SK-N-SH (cell line): Measurements from ENCODE around the gene PTPRD.

Source experiments
- EP300 ChIP-seq, 2 experiments: IDR thresholded peaks; 2 replicates each; pipeline versions ENCODE4 v1.4.0 to v1.6.1; 2012; ENCODE audit warnings: borderline replicate concordance in 1 of 2, low read depth in 1 of 2, low read length in 1 of 2
- FOXJ3 ChIP-seq: sonication (generic); formaldehyde crosslinking; IDR thresholded peaks from 2 replicates; pipeline ENCODE4 v1.5.1; 2020; ENCODE audit warnings: mild to moderate bottlenecking, missing genetic modification reagents
- GATA2 ChIP-seq: sonication (generic); formaldehyde crosslinking; IDR thresholded peaks from 2 replicates; pipeline ENCODE4 v1.5.0; 2020; ENCODE audit warnings: mild to moderate bottlenecking, missing genetic modification reagents
- MXI1 ChIP-seq: IDR thresholded peaks from 2 replicates; pipeline ENCODE4 v1.6.1; 2012; ENCODE audit warnings: mild to moderate bottlenecking, low read depth, low read length, improper control_type of control experiment
- POLR2AphosphoS5 ChIP-seq: IDR thresholded peaks from 2 replicates; pipeline ENCODE4 v1.6.1; 2012; ENCODE audit warnings: low read depth, low read length
- RCOR1 ChIP-seq: fragments of 150-350 bp; IDR thresholded peaks from 2 replicates; pipeline ENCODE4 v1.6.1; 2017; ENCODE audit warnings: antibody characterized with exemption, low read length
- RFX5 ChIP-seq: IDR thresholded peaks from 2 replicates; pipeline ENCODE4 v1.6.1; 2012; ENCODE audit warnings: mild to moderate bottlenecking, improper control_type of control experiment, low read length
- SIN3A ChIP-seq: IDR thresholded peaks from 2 replicates; pipeline ENCODE4 v1.6.1; 2012; ENCODE audit warnings: low read depth, mild to moderate bottlenecking, low read length, moderate library complexity, borderline replicate concordance
- SMC3 ChIP-seq: IDR thresholded peaks from 2 replicates; pipeline ENCODE4 v1.6.1; 2012; ENCODE audit warnings: low read depth, low read length, improper control_type of control experiment
- TCF12 ChIP-seq: IDR thresholded peaks from 2 replicates; pipeline ENCODE4 v1.4.0; 2012
- TF ChIP-seq, protein P1 (sequence below): fragments of 150-350 bp; IDR thresholded peaks from 2 replicates; pipeline ENCODE4 v1.6.1; 2017; ENCODE audit warnings: antibody characterized with exemption, low read length, low read depth, borderline replicate concordance
- TF ChIP-seq, protein P2 (sequence below): fragments of 200-600 bp; sonication (generic); IDR thresholded peaks from 2 replicates; pipeline ENCODE4 v1.6.1; 2017; ENCODE audit warnings: antibody characterized with exemption, mild to moderate bottlenecking, moderate library complexity
- TF ChIP-seq, protein P3 (sequence below): fragments of 150-350 bp; IDR thresholded peaks from 2 replicates; pipeline ENCODE4 v1.6.1; 2016; ENCODE audit warnings: mild to moderate bottlenecking, low read depth, low read length
- TF ChIP-seq, protein P4 (sequence below): IDR thresholded peaks from 2 replicates; pipeline ENCODE4 v1.4.0; 2012; ENCODE audit warnings: low read depth

DNA sequence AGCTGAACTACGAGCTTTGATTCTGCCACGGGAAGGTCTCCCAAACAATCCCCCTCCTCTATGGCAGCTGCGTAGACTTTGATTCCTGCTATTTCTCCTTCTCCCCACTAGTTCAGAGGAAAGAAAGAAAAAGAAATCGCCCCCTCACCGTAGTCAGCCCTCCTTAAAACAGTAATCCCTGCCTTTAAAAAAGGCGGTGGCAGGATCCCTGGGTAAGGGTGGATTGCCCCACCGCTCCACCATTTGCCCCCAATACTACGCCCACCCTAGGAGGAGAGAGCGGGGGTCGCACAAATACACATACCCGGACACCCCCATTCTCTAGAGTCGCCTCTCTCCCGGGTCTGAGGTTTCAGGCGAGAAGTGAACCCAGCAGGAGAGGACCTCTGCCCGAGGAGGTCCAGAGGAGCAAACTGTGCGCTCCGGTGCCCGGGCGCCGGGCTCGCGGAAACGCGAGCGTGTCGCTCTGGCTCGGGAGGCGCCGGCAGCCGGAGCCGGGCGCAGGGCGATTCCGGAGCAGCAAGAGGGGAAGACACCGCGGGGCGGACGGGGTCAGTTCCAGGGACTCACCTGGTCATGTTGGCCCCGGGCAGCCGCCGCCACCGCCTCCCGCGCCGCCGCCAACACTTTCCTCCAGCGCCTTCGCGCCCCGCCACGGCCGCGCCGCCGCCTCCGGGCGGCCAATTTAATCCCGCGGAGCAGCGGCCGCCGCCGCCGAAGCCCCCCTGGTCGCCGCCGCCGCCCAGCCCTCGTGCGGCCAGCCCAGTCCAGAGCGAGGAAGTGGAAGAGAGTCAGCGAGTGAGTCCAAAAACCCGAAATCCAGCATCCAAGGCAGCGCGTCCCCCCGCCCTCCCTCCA is 1755.5 kb downstream of the PTPRD start:
- TF ChIP-seq GATA2, result no peak
- TF ChIP-seq EP300 (IDR thresholded peaks at IDR 0.05; ENCODE audit: borderline replicate concordance in 1 of 2, low read depth in 1 of 2, low read length in 1 of 2), result no peak
- TF ChIP-seq, protein P1, sequence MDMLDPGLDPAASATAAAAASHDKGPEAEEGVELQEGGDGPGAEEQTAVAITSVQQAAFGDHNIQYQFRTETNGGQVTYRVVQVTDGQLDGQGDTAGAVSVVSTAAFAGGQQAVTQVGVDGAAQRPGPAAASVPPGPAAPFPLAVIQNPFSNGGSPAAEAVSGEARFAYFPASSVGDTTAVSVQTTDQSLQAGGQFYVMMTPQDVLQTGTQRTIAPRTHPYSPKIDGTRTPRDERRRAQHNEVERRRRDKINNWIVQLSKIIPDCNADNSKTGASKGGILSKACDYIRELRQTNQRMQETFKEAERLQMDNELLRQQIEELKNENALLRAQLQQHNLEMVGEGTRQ, result no peak
- TF ChIP-seq, protein P2, sequence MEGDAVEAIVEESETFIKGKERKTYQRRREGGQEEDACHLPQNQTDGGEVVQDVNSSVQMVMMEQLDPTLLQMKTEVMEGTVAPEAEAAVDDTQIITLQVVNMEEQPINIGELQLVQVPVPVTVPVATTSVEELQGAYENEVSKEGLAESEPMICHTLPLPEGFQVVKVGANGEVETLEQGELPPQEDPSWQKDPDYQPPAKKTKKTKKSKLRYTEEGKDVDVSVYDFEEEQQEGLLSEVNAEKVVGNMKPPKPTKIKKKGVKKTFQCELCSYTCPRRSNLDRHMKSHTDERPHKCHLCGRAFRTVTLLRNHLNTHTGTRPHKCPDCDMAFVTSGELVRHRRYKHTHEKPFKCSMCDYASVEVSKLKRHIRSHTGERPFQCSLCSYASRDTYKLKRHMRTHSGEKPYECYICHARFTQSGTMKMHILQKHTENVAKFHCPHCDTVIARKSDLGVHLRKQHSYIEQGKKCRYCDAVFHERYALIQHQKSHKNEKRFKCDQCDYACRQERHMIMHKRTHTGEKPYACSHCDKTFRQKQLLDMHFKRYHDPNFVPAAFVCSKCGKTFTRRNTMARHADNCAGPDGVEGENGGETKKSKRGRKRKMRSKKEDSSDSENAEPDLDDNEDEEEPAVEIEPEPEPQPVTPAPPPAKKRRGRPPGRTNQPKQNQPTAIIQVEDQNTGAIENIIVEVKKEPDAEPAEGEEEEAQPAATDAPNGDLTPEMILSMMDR, result no peak
- TF ChIP-seq FOXJ3 (CRISPR knock-in tag), result no peak
- TF ChIP-seq RFX5, result no peak
- TF ChIP-seq, protein P3, sequence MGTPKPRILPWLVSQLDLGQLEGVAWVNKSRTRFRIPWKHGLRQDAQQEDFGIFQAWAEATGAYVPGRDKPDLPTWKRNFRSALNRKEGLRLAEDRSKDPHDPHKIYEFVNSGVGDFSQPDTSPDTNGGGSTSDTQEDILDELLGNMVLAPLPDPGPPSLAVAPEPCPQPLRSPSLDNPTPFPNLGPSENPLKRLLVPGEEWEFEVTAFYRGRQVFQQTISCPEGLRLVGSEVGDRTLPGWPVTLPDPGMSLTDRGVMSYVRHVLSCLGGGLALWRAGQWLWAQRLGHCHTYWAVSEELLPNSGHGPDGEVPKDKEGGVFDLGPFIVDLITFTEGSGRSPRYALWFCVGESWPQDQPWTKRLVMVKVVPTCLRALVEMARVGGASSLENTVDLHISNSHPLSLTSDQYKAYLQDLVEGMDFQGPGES, result no peak
- no peak for TF ChIP-seq SMC3
- TF ChIP-seq MXI1, result no peak
- TF ChIP-seq, protein P4, sequence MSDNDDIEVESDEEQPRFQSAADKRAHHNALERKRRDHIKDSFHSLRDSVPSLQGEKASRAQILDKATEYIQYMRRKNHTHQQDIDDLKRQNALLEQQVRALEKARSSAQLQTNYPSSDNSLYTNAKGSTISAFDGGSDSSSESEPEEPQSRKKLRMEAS, result no peak
- TF ChIP-seq TCF12, result no peak
- TF ChIP-seq POLR2AphosphoS5, result no peak
- no peak for TF ChIP-seq SIN3A
- TF ChIP-seq RCOR1, result no peak
